GM21619 (cell line): ENCODE data around the gene ASB1.

Source experiments
- ATAC-seq: cut with Tn5 transposase; IDR thresholded peaks from one replicate; pipeline ENCODE4 v1.9.1; 2021; ENCODE audit not compliant: unreplicated experiment

The ASB1 gene

GRCh38 chr2:238464389-238464788 lies 37.7 kb downstream of the ASB1 start:
- no peak for ATAC-seq

- ATAC-seq: no peak
Observed at GRCh38 chr2:238465487-238466242, 38.9 kb downstream of the ASB1 start.

- no peak for ATAC-seq
Observed at GRCh38 chr2:238466243-238466756, 39.6 kb downstream of the ASB1 start.

- no peak for ATAC-seq
Observed at GRCh38 chr2:238467062-238467461, 40.3 kb downstream of the ASB1 start.

- ATAC-seq: no peak
Observed at GRCh38 chr2:238467792-238468191, 41.1 kb downstream of the ASB1 start.

- ATAC-seq: no peak
Observed at GRCh38 chr2:238469155-238469554, 42.4 kb downstream of the ASB1 start.

GRCh38 chr2:238473014-238473413 lies 46.3 kb downstream of the ASB1 start:
- ATAC-seq: no peak

- ATAC-seq: no peak
Observed at GRCh38 chr2:238473523-238473922, 46.8 kb downstream of the ASB1 start.

GRCh38 chr2:238475034-238475433 lies 48.3 kb downstream of the ASB1 start:
- ATAC-seq: no peak

GRCh38 chr2:238475566-238475965 lies 48.8 kb downstream of the ASB1 start:
- ATAC-seq: no peak

- no peak for ATAC-seq
Observed at GRCh38 chr2:238476258-238476657, 49.5 kb downstream of the ASB1 start.

- no peak for ATAC-seq
Observed at GRCh38 chr2:238478216-238478615, 51.5 kb downstream of the ASB1 start.

- no peak for ATAC-seq
Observed at GRCh38 chr2:238479847-238480246, 53.1 kb downstream of the ASB1 start.

- ATAC-seq: no peak
Observed at GRCh38 chr2:238483021-238483420, 56.3 kb downstream of the ASB1 start.

GRCh38 chr2:238483656-238484055 lies 56.9 kb downstream of the ASB1 start:
- no peak for ATAC-seq

- ATAC-seq: no peak
Observed at GRCh38 chr2:238484522-238485452, 58.1 kb downstream of the ASB1 start.

- ATAC-seq: no peak
Observed at GRCh38 chr2:238486123-238486848, 59.6 kb downstream of the ASB1 start.

- ATAC-seq: no peak
Observed at GRCh38 chr2:238487134-238487533, 60.4 kb downstream of the ASB1 start.

- ATAC-seq: no peak
Observed at GRCh38 chr2:238487652-238488346, 61.1 kb downstream of the ASB1 start.

- no peak for ATAC-seq
Observed at GRCh38 chr2:238488347-238488826, 61.7 kb downstream of the ASB1 start.
